Measurements from ENCODE around the gene COX5B.

The COX5B gene

DNA sequence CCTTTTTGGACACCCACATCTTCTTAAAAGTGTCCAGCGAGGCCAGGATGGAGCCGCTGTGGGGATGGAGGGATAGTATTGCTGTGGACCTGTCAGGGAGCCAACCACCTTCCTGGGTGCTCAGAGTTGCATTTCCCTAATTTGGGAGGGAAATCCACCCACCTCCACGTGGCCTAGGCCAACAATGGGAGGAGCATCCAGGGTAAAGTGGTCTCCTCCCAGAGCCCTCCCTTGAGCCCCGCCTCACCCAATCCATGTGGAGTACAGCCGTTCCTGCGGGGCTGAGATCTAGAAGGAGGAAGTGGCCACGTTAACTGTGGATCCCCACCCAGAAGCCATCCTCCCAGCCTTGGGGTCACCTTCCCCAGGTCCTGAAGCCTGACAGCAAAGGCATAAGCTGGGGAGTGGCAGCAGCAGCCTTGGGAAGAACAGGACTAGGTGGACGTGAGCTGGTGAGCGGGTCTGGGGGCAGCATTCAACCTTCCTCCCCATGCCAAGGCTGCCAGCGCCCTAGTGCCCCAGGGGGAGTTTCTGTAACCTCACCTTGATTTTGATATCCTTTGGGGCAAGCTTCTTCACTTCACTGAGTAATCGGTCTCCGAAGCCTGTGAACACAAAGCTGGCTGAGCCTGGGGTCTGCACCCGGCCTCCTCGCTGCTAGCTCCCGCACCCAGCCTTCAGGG, 11.2 kb downstream of the COX5B start:
- Histone ChIP-seq H3K4me3 (ENCODE audit: low read length) (no peak overlapping the region), H3K36me3 (ENCODE audit: control insufficient read depth, insufficient read depth, low read length) (peaks cover 15% of the 10 kb centered on the region), H3K27me3 (ENCODE audit: control insufficient read depth, insufficient read depth, low read length) (no peaks in the 10 kb centered on the region)

DNA sequence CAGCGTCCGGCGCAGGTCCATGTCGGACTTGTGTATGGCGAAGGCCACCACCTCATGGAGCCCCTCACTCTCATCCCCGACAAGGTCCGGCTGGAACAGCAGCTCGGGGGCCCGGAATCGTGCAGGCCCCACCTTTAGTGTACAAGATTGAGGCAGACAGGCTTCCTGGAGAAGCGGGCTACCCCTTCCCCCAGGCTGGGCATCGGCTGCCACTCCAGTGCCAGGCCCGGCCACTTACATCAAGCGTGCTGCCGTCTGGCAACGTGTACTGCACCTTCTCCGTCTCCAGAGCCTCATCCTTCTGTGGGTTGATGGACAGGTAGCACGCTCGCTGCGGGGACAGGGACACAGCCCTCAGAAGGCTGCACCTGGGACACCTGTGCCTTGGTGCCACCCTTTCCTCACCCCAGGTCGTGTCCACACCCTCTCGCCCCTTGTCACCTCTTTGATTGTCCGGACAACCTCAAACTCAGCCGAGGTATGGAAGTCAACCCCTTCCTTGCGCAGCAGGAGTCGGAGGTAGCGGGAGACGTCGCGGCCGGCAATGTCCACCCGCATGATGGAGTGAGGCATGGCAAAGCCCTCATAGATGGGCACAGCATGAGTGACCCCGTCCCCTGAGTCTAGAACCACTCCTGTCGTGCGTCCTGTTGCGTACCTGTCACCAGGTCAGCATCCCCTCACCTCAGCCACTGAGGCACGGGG, 12.3 kb downstream of the COX5B start:
- Histone ChIP-seq H3K36me3 (ENCODE audit: control insufficient read depth, insufficient read depth, low read length) (peaks cover 15% of the 10 kb centered on the region), H3K4me1 (ENCODE audit: control insufficient read depth, insufficient read depth, low read length) (peaks cover 19% of the 10 kb centered on the region), H3K4me3 (ENCODE audit: low read length) (no peak overlapping the region), H3K27me3 (ENCODE audit: control insufficient read depth, insufficient read depth, low read length) (no peaks in the 10 kb centered on the region), H3K9me3 (ENCODE audit: control insufficient read depth, low read length) (no peaks in the 10 kb centered on the region), H3K9ac (ENCODE audit: low read length) (no peak overlapping the region)

More for the DNA sequence above, 11.2 kb downstream of the COX5B start:
- no peak overlapping the region for H3K9ac ChIP-seq (ENCODE audit: low read length)
- H3K4me1 ChIP-seq (ENCODE audit: control insufficient read depth, insufficient read depth, low read length): peaks cover 9% of the 10 kb centered on the region
- H3K9me3 ChIP-seq (ENCODE audit: control insufficient read depth, low read length): no peaks in the 10 kb centered on the region

DNA sequence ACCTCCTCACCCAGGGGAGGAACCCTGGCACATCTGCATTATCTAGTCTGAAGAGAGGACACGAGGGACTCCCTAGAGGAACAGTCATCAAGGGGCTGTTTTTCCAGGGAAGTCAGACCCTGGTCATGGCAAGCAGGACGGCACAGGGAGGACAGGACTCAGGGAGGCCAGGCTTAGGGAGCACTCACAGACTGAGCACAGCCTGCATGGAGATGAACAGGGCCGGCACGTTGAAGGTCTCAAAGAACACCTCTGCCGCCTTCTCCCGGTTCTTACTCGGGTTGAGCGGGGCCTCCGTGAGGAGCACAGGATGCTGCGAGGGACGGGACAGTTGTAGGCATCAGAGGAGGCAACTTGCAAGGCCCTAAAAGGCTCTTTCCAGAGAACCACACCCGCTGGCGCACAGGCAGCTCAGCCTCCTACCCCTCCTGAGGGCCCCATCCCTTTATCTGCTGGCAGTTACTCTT, 12.9 kb downstream of the COX5B start:
- Histone ChIP-seq H3K9me3 (ENCODE audit: control insufficient read depth, low read length) (no peaks in the 10 kb centered on the region), H3K27me3 (ENCODE audit: control insufficient read depth, insufficient read depth, low read length) (no peaks in the 10 kb centered on the region), H3K9ac (ENCODE audit: low read length) (no peak overlapping the region), H3K4me3 (ENCODE audit: low read length) (no peak overlapping the region), H3K36me3 (ENCODE audit: control insufficient read depth, insufficient read depth, low read length) (peaks cover 15% of the 10 kb centered on the region), H3K4me1 (ENCODE audit: control insufficient read depth, insufficient read depth, low read length) (peaks cover 15% of the 10 kb centered on the region)

DNA sequence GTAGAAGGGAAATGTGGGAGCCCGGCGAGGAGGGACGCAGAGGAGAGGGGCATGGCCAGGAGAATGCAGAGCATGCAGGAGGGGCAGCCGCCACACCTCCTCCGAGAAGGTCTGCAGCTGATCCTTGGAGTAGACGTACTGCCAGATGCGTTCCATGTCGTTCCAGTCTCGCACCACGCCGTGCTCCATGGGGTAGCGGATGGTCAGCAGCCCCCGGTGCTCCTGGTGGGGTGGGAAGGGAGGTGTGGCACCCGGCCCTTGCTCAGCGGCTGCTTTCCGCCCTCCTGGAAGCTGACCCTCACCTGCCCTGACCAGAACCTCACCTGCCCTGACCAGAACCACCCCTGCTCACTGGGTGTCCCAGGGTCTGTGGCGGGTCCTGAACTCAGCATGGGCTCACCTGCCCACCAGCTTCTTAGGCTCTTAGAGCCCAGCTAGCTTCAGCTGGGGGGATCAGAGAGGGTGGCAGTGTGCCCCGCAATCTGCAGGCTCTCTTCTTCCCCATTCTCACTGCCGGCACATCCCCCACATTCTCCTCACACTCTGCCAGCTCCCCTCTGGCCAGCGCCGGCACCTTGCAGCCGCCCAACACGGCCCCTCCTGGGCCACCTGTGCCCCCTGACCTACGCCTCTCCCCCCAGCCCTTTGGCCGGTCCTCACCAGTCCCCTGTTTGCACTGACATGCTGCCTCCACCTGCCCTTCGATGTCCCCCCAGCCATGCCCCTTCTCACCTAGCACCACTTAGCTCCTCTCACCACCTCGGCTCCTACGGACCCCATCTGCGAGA, 13.6 kb downstream of the COX5B start:
- Histone ChIP-seq H3K27me3 (ENCODE audit: control insufficient read depth, insufficient read depth, low read length) (no peaks in the 10 kb centered on the region), H3K9me3 (ENCODE audit: control insufficient read depth, low read length) (no peaks in the 10 kb centered on the region), H3K4me1 (ENCODE audit: control insufficient read depth, insufficient read depth, low read length) (peaks cover 15% of the 10 kb centered on the region), H3K9ac (ENCODE audit: low read length) (no peak overlapping the region), H3K36me3 (ENCODE audit: control insufficient read depth, insufficient read depth, low read length) (peaks cover 15% of the 10 kb centered on the region), H3K4me3 (ENCODE audit: low read length) (no peak overlapping the region)

DNA sequence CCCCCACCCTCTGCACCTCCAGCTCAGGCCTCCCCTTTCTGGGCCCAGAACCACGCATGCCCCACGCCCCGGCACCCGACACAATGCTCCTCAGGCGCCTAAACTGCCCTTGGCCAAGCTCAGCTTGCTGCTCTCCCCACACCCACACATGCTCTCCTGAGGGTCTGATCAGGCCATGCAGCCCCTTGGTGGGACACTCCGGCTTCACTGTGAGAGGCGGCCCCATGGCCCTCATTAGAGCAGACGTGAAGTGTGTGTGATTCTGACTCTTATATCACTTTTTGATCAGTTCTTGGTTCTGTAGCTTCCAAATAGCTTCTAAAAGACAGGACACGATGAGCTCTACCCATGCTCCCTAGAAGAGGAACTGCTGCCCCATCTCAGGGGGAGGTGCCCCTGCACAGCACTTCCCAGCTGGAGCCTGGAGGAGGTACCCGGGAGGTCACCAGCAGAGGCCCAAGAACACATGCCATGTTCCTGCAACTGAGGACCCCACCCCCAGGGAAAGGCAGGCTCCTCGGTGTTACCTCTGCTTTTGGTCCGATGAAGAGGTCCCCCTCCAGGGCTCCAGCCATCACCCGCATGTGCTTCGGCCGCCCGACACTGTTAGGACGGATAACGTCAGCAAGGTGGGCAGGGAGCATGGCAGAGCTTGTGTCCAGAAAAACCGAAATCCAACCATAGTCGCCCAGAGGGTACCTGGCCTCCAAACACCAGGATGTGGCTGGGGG, 14.3 kb downstream of the COX5B start:
- no peaks in the 10 kb centered on the region for H3K9me3 ChIP-seq (ENCODE audit: control insufficient read depth, low read length)
- H3K4me1 ChIP-seq (ENCODE audit: control insufficient read depth, insufficient read depth, low read length): peaks cover 15% of the 10 kb centered on the region
- H3K27me3 ChIP-seq (ENCODE audit: control insufficient read depth, insufficient read depth, low read length): no peaks in the 10 kb centered on the region
- no peak overlapping the region for H3K4me3 ChIP-seq (ENCODE audit: low read length)
- H3K36me3 ChIP-seq (ENCODE audit: control insufficient read depth, insufficient read depth, low read length): peaks cover 15% of the 10 kb centered on the region
- no peak overlapping the region for H3K9ac ChIP-seq (ENCODE audit: low read length)

DNA sequence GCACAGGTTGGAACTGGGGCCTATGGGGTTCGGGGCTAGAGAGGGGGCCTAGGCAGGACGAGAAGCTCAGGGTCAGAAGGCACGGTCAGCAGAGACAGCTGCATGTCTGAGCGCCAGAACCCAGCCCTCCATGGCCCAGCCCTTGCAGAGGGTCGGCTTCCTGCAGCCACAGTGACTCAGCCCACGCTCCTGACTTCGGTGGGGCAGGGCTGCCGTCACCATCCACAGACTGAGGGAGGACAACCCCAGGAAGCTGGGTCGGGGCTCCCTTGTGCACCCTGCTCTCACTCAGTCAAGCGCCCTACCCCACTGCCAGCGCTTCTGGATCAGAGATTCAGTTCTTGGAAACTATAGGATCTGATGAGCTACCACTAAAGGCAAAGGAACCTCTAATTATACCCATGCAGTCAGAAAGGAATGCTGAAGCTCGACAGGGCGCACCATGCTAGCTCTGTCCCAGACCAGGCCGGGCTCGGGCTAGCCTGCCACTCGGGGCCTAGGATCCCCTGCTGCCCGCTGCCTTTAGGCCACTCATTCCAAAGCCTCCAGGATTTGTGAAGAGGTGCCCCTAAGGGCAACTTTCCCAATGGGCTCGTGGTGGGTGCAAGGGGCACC, 15.0 kb downstream of the COX5B start:
- Histone ChIP-seq H3K4me1 (ENCODE audit: control insufficient read depth, insufficient read depth, low read length) (peaks cover 15% of the 10 kb centered on the region), H3K36me3 (ENCODE audit: control insufficient read depth, insufficient read depth, low read length) (peaks cover 15% of the 10 kb centered on the region), H3K9me3 (ENCODE audit: control insufficient read depth, low read length) (no peaks in the 10 kb centered on the region), H3K27me3 (ENCODE audit: control insufficient read depth, insufficient read depth, low read length) (no peaks in the 10 kb centered on the region), H3K4me3 (ENCODE audit: low read length) (no peak overlapping the region), H3K9ac (ENCODE audit: low read length) (no peak overlapping the region)

DNA sequence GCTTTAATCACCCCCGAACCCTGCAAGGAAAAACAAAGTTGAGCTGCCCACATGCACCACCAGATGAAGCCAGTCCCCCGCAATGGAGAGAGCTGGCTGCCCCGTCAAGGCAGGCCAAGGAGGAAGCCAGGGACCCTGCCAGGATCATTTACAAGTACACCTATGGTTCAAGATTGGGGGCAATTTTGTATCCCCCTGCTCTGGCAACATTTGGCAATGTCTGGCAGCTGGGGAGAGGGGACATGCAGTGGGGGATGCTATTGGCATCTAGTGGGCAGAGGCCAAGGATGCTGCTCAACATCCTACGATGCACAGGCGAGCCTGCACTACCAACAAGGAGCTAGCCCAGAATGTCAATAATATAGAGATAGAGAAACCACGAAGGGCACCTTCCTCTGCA, 16.1 kb downstream of the COX5B start:
- Histone ChIP-seq H3K36me3 (ENCODE audit: control insufficient read depth, insufficient read depth, low read length) (peaks cover 8% of the 10 kb centered on the region), H3K9ac (ENCODE audit: low read length) (no peak overlapping the region), H3K9me3 (ENCODE audit: control insufficient read depth, low read length) (no peaks in the 10 kb centered on the region), H3K4me1 (ENCODE audit: control insufficient read depth, insufficient read depth, low read length) (peaks cover 15% of the 10 kb centered on the region), H3K4me3 (ENCODE audit: low read length) (no peak overlapping the region), H3K27me3 (ENCODE audit: control insufficient read depth, insufficient read depth, low read length) (no peaks in the 10 kb centered on the region)

DNA sequence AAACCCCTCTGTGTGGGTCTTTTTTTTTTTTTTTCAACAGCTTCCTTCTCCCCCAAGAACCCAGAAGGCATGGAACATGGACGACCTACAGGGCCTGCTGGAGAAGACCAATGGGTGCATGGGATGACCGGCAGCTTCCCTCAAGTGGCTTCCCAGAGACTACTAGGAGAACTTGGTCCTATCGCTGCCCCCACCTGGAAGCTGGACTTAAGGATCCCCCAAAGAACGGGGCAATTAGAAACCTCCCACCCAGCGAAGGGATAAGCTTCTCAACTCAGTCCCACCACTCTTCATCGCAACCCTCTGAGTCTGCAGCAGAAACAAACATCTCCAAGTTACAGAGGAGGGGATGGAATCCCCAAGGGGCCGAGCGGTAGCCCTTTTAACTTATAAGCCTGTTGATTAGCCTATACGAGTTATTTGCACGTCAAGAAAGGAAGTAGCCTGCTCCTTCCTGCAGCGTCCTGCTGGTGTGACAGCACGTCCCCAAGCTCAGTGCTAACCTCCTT, 16.6 kb downstream of the COX5B start:
- Histone ChIP-seq H3K4me3 (ENCODE audit: low read length) (peak overlapping the region; percentile 28), H3K27me3 (ENCODE audit: control insufficient read depth, insufficient read depth, low read length) (no peaks in the 10 kb centered on the region), H3K4me1 (ENCODE audit: control insufficient read depth, insufficient read depth, low read length) (peaks cover 15% of the 10 kb centered on the region), H3K9me3 (ENCODE audit: control insufficient read depth, low read length) (no peaks in the 10 kb centered on the region), H3K9ac (ENCODE audit: low read length) (peak overlapping the region; percentile 82), H3K36me3 (ENCODE audit: control insufficient read depth, insufficient read depth, low read length) (peaks cover 8% of the 10 kb centered on the region)

DNA sequence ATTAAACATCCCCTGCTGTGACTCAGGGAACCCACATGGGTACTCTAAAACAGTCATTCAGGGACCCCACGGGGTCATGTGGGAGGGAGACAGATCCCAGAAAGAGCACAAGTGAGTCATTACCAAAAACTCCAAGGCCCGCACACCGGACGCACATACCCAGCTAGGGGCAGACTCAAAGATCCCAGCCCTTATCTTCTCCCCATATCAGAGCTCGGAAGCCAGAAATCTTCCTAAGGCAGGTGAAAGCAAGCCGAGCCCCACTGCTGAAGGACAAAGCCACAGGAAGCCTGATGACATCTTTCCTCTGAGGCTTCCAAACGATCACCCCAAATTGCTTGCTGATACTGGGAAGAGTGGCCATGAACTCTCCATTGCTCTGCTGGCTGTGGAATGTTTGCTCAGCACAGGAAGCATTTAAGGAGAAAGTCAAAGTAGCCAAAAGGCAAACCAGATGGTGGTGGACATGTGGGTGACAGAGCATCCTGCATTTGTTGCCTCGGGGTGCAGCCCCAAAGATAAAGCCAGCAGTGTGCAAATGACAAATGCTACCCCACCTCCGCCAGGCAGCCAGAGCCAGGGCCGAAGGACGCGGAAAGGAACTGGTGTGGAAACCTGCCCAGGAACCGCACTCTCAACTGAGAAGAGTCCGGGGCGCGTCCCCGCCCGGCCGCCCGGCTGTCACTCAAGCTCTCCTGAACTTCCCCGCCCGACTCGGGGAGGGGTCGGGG, 17.2 kb downstream of the COX5B start:
- no peaks in the 10 kb centered on the region for H3K27me3 ChIP-seq (ENCODE audit: control insufficient read depth, insufficient read depth, low read length)
- H3K4me3 ChIP-seq (ENCODE audit: low read length): peak overlapping the region; percentile 28
- peak overlapping the region; percentile 82 for H3K9ac ChIP-seq (ENCODE audit: low read length)
- H3K9me3 ChIP-seq (ENCODE audit: control insufficient read depth, low read length): no peaks in the 10 kb centered on the region
- H3K36me3 ChIP-seq (ENCODE audit: control insufficient read depth, insufficient read depth, low read length): peaks cover 3% of the 10 kb centered on the region
- peaks cover 15% of the 10 kb centered on the region for H3K4me1 ChIP-seq (ENCODE audit: control insufficient read depth, insufficient read depth, low read length)

DNA sequence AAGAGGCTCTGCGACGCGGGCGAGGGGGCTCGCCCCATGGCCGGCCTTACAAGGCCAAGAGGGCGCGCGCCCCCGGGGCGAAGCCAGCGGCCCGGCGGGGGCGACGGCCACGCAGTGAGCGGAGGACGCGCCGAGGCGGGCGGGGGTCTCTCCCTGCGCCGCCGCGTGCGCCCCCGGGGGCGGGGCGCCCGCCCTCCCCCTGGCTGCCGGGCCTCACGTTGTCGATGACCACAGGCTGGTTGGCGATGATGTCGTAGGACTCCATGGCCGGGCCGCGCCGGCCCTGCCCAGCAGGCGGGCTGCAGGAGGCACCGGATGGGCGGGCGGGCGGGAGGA, 17.7 kb downstream of the COX5B start:
- H3K36me3 ChIP-seq (ENCODE audit: control insufficient read depth, insufficient read depth, low read length): no peaks in the 10 kb centered on the region
- H3K4me3 ChIP-seq (ENCODE audit: low read length): peak overlapping the region; percentile 28
- peak overlapping the region; percentile 82 for H3K9ac ChIP-seq (ENCODE audit: low read length)
- peaks cover 15% of the 10 kb centered on the region for H3K4me1 ChIP-seq (ENCODE audit: control insufficient read depth, insufficient read depth, low read length)
- no peaks in the 10 kb centered on the region for H3K27me3 ChIP-seq (ENCODE audit: control insufficient read depth, insufficient read depth, low read length)
- H3K9me3 ChIP-seq (ENCODE audit: control insufficient read depth, low read length): no peaks in the 10 kb centered on the region
